ENCODE measurements around the gene PNPLA6. TPM values are rescaled to one million over a fixed set of nuclear protein-coding genes. Genes with fewer than 3 reads are reported as not detected.
"Not testable (repeated sequence)": the region's sequence is repeated elsewhere in the genome, so short reads cannot be mapped to it uniquely, and the experiment has no call there.

Gene PNPLA6
- total RNA-seq, 1 experiment from 2014 or later = 217 TPM

- no peaks in the 10 kb centered on the region for H4K20me1 ChIP-seq (ENCODE audit: low read length)
- intact Hi-C loops (cut with micrococcal nuclease) = no loop called here
- ATAC-seq (peak; percentile 68), DNase-seq (peak; percentile 73)
- H3K4me2 ChIP-seq (ENCODE audit: low read length) = no peak overlapping the region
- H3K4me3 ChIP-seq (ENCODE audit: low read length) = no peak overlapping the region
- H3K9me3 ChIP-seq (ENCODE audit: low read length) = no peaks in the 10 kb centered on the region
- H3F3A ChIP-seq (ENCODE audit: low read length, unreplicated experiment) = no peaks in the 10 kb centered on the region
- H2AFZ ChIP-seq (ENCODE audit: low read length) = no peak overlapping the region
- H3K9ac ChIP-seq (ENCODE audit: low read length) = no peak overlapping the region
- no peaks in the 10 kb centered on the region for H3K79me2 ChIP-seq (ENCODE audit: low read length)
- POLR2A ChIA-PET (ENCODE audit: unreplicated experiment) = no interaction called here
- H3K27me3 ChIP-seq (ENCODE audit: low read length) = no peaks in the 10 kb centered on the region
- no peaks in the 10 kb centered on the region for H3K36me3 ChIP-seq (ENCODE audit: low read depth, low read length)
- TF ChIP-seq EZH2 (IDR thresholded peaks at IDR 0.05; ENCODE audit: low read length, unreplicated experiment) (no peak), CTCF (conservative IDR thresholded peaks at IDR 0.05; ENCODE audit: low read depth, low read length) (no peak), EZH2phosphoT487 (IDR thresholded peaks at IDR 0.05; ENCODE audit: borderline replicate concordance, low read length) (no peak)
- H3K9me2 ChIP-seq (replicated peaks; ENCODE audit: low read length) = no peaks in the 10 kb centered on the region
- BruUV-seq (replicated peaks) = no TSS peak
- CTCF ChIA-PET = no interaction called here
- no peak overlapping the region for H3K27ac ChIP-seq (ENCODE audit: low read length)
- no peaks in the 10 kb centered on the region for H3K4me1 ChIP-seq (ENCODE audit: insufficient read depth, low read length)
These were observed 40.0 kb downstream of the PNPLA6 start for GRCh38 chr19:7575434-7576040.

- H3K27me3 ChIP-seq (ENCODE audit: low read length); intact Hi-C loops (cut with micrococcal nuclease); H3K79me2 ChIP-seq (ENCODE audit: low read length); H3K4me1 ChIP-seq (ENCODE audit: insufficient read depth, low read length); H3K27ac ChIP-seq (ENCODE audit: low read length); H3F3A ChIP-seq (ENCODE audit: low read length, unreplicated experiment); ATAC-seq; H3K36me3 ChIP-seq (ENCODE audit: low read depth, low read length); H3K4me2 ChIP-seq (ENCODE audit: low read length); DNase-seq; H4K20me1 ChIP-seq (ENCODE audit: low read length); POLR2A ChIA-PET (ENCODE audit: unreplicated experiment); BruUV-seq (replicated peaks); H3K9me2 ChIP-seq (replicated peaks; ENCODE audit: low read length); H3K4me3 ChIP-seq (ENCODE audit: low read length); H2AFZ ChIP-seq (ENCODE audit: low read length); H3K9me3 ChIP-seq (ENCODE audit: low read length); CTCF ChIA-PET; H3K9ac ChIP-seq (ENCODE audit: low read length): not testable (repeated sequence)
These were observed 41.9 kb downstream of the PNPLA6 start for GRCh38 chr19:7577422-7577821.

- intact Hi-C loops (cut with micrococcal nuclease) = no loop called here
- ChIA-PET CTCF (no interaction called here), POLR2A (ENCODE audit: unreplicated experiment) (no interaction called here)
- Histone ChIP-seq H3K9me3 (ENCODE audit: low read length) (no peaks in the 10 kb centered on the region), H3K79me2 (ENCODE audit: low read length) (no peaks in the 10 kb centered on the region), H3F3A (ENCODE audit: low read length, unreplicated experiment) (no peaks in the 10 kb centered on the region), H3K4me3 (ENCODE audit: low read length) (no peak overlapping the region), H3K27ac (ENCODE audit: low read length) (no peak overlapping the region), H3K27me3 (ENCODE audit: low read length) (0 out of 2 replicates have a peak, but pooled peaks cover 6% of the 10 kb centered on the region), H3K9me2 (replicated peaks; ENCODE audit: low read length) (no peaks in the 10 kb centered on the region), H3K36me3 (ENCODE audit: low read depth, low read length) (no peaks in the 10 kb centered on the region), H3K9ac (ENCODE audit: low read length) (no peak overlapping the region), H3K4me1 (ENCODE audit: insufficient read depth, low read length) (no peaks in the 10 kb centered on the region), H2AFZ (ENCODE audit: low read length) (no peak overlapping the region), H4K20me1 (ENCODE audit: low read length) (no peaks in the 10 kb centered on the region), H3K4me2 (ENCODE audit: low read length) (no peak overlapping the region)
- no TSS peak for BruUV-seq (replicated peaks)
- TF ChIP-seq EZH2 (IDR thresholded peaks at IDR 0.05; ENCODE audit: low read length, unreplicated experiment) = no peak
- no peak for TF ChIP-seq EZH2phosphoT487 (IDR thresholded peaks at IDR 0.05; ENCODE audit: borderline replicate concordance, low read length)
- TF ChIP-seq CTCF (conservative IDR thresholded peaks at IDR 0.05; ENCODE audit: low read depth, low read length) = no peak
- DNase-seq (no peak), ATAC-seq (no peak; the same call in 1 of the 2 replicates)
These were observed 42.6 kb downstream of the PNPLA6 start for GRCh38 chr19:7578127-7578526.
